Ovary (tissue), 3 donors: ENCODE measurements around the gene CHD2.

Experiments used
- CTCF ChIP-seq, 3 donors: fragments of 450-650 bp in 2 of 3; fragments of 200-600 bp in 1 of 3; IDR thresholded peaks; one replicate each; pipeline versions ENCODE4 v1.5.1 to v1.8.0; 2016 to 2022; ENCODE audit warnings: antibody characterized with exemption in 3 of 3, mild to moderate bottlenecking in 1 of 3
- POLR2A ChIP-seq: fragments of 450-650 bp; IDR thresholded peaks from one replicate; pipeline ENCODE4 v1.6.1; 2017; ENCODE audit warnings: antibody characterized with exemption, mild to moderate bottlenecking, moderate library complexity
- donor health status: DM: no; HTN: no; CAD: no.

- TF ChIP-seq CTCF (IDR thresholded peaks at IDR 0.05) (no peak), POLR2A (no peak)
Observed at GRCh38 chr15:92989470-92989869, 89.3 kb downstream of the CHD2 start.
